Left ventricle myocardium inferior (tissue), 1 donor: ENCODE results near the gene PDZRN3. TPM values are rescaled to one million over a fixed set of nuclear protein-coding genes. Genes with fewer than 3 reads are reported as not detected.

Experiments used
- DNase-seq: peaks from one replicate; pipeline ENCODE4 v3.0.0-alpha.2; 2020
- H3K27ac ChIP-seq: fragments of 200-600 bp; replicated peaks from 2 replicates; pipeline ENCODE4 v1.8.0; 2021
- H3K27me3 ChIP-seq: fragments of 200-600 bp; 2 replicates; pipeline ENCODE4 v1.8.0; 2021; ENCODE audit warnings: low read depth
- H3K36me3 ChIP-seq: fragments of 200-600 bp; 2 replicates; pipeline ENCODE4 v1.8.0; 2021
- H3K4me1 ChIP-seq: fragments of 200-600 bp; 2 replicates; pipeline ENCODE4 v1.8.0; 2021
- H3K4me3 ChIP-seq: fragments of 200-600 bp; 2 replicates; pipeline ENCODE4 v1.8.0; 2021; ENCODE audit warnings: mild to moderate bottlenecking, moderate library complexity
- H3K9me3 ChIP-seq: fragments of 200-600 bp; replicated peaks from 2 replicates; pipeline ENCODE4 v1.8.0; 2021
- intact Hi-C: fragments of 100-400 bp; cut with micrococcal nuclease; formaldehyde crosslinking; loops from one replicate; pipeline ENCODE4 v1.11.0; 2022
- long read RNA-seq: library from polyadenylated mRNA; unstranded; transcript quantifications from one replicate; pipeline ENCODE4 v2.0.0, GENCODE V29; 2021
- total RNA-seq: library from RNA; stranded (reverse); fragmentation: NEBNext Ultra II Directional; extraction: Animal tissue kit (Norgen Biotek cat#: 25700); gene quantifications from one replicate; pipeline ENCODE4 v1.2.1, GENCODE V29; 2021
- TF ChIP-seq, protein P1 (sequence below): fragments of 200-600 bp; IDR thresholded peaks from 2 replicates; pipeline ENCODE4 v1.8.0; 2021; ENCODE audit warnings: antibody characterized with exemption, mild to moderate bottlenecking, borderline replicate concordance
- donor health status: DM: no; HTN: yes; CAD: no; lungs with severe emphysema.

Gene PDZRN3
- 114 TPM for total RNA-seq
- long read RNA-seq, full-length matches to known transcripts, result 217 of 323 reads
- long read RNA-seq, partial matches to known transcripts, result 11 of 323 reads
- long read RNA-seq, other reads (novel, unspliced or antisense), result 95 of 323 reads

DNA sequence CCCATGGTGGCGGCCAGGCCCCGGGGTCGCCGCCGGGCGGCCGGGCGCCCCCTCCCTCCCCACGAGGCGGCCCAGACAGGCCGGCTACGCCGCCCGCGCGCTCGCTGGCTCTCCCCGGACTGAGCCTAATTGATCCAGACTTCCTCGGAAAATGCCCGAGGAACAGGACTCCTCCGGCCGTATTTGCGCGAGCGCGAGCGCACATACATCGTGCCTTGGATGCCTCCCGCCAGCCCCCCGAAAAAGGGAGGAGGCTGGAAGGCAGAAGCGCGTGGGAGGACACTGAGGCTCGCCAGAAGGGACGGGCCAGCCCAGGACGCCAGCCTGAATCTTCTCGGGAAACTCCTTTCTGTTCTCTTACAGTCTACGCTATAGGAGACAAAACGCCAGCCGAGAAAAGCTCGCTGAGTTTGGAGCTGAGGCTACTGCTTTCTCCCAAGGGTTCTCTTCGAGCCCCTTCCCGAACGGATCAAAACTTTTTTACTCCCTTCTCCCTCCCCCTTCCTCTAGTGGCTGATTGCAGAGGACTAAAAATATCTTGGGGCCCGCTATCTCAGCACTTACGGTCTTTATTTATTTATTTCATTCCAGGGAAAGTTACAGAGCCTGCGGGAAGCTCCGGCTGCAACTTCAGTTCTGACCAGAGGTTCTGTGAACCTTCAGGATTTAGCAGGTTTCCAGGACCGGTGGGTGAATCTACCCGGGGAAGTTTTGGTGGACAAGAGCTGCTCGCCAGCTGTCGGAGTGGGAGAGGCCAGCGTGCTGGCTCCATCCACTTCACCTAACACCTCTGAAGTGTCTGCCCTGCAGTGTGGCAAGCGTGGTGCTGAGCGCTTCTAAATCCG lies at the start of gene PDZRN3:
PDZRN3 (minus strand) TSS at position 121 of the 845 bp plus-strand sequence.
- H3K9me3 ChIP-seq, result no peaks in the 10 kb centered on the region
- peaks cover 17% of the 10 kb centered on the region for H3K27me3 ChIP-seq
- H3K36me3 ChIP-seq, result no peaks in the 10 kb centered on the region
- TF ChIP-seq, protein P1, sequence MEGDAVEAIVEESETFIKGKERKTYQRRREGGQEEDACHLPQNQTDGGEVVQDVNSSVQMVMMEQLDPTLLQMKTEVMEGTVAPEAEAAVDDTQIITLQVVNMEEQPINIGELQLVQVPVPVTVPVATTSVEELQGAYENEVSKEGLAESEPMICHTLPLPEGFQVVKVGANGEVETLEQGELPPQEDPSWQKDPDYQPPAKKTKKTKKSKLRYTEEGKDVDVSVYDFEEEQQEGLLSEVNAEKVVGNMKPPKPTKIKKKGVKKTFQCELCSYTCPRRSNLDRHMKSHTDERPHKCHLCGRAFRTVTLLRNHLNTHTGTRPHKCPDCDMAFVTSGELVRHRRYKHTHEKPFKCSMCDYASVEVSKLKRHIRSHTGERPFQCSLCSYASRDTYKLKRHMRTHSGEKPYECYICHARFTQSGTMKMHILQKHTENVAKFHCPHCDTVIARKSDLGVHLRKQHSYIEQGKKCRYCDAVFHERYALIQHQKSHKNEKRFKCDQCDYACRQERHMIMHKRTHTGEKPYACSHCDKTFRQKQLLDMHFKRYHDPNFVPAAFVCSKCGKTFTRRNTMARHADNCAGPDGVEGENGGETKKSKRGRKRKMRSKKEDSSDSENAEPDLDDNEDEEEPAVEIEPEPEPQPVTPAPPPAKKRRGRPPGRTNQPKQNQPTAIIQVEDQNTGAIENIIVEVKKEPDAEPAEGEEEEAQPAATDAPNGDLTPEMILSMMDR, result no peak
- peak; percentile 64 for DNase-seq
- H3K4me1 ChIP-seq, result peaks cover 58% of the 10 kb centered on the region
- H3K4me3 ChIP-seq, result peak within 1 kb of the TSS; percentile 78
- H3K27ac ChIP-seq, result peak within 1 kb of the TSS; percentile 96
- intact Hi-C loops, result no loop called here

DNA sequence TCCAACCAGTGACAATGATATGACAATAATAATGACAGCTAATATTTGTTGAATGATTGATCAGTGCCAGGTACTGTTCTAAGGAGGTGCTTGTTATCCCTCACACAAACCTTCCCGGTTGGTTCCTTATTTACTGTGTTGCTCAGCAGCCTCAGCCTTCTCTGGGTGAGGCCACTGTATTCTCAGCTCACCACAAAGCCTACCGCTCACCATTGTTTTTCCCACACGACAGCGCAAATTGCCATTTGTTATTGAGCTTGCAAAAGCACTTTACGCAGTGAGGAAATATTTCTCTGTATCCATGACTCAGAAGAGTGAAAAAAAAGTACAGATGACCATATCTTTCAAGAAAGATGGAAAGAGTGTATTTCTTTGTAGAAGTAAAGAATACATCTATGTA lies 49.5 kb upstream of the PDZRN3 start:
- TF ChIP-seq, protein P1, result no peak
- intact Hi-C loops, result no loop called here
- Histone ChIP-seq H3K36me3 (no peaks in the 10 kb centered on the region), H3K4me3 (no peak overlapping the region), H3K4me1 (no peaks in the 10 kb centered on the region), H3K27ac (no peak overlapping the region), H3K9me3 (no peaks in the 10 kb centered on the region), H3K27me3 (no peaks in the 10 kb centered on the region)
- no peak for DNase-seq

DNA sequence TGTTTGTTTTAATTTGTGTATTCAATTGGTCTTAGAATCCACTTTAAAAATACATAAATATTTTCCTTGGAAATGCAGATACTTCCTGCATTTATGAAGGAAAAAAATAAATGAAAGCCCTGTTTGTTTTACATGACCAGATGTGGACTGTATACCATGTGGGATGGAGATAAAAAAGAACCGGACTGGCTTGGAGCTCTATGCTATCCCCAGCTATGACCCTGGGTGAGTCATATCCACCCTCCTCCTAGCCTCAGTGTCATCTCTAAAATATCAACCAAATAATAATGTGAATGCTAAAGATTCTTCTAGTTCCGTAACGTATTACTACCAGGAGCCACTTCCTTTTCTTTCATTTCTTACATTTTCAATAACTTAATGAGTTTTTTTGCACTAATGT lies 44.5 kb upstream of the PDZRN3 start:
- Histone ChIP-seq H3K9me3 (no peaks in the 10 kb centered on the region), H3K36me3 (no peaks in the 10 kb centered on the region), H3K27ac (no peak overlapping the region), H3K27me3 (no peaks in the 10 kb centered on the region), H3K4me3 (no peak overlapping the region), H3K4me1 (peaks cover 16% of the 10 kb centered on the region)
- TF ChIP-seq, protein P1, result no peak
- intact Hi-C loops, result no loop called here
- no peak for DNase-seq

DNA sequence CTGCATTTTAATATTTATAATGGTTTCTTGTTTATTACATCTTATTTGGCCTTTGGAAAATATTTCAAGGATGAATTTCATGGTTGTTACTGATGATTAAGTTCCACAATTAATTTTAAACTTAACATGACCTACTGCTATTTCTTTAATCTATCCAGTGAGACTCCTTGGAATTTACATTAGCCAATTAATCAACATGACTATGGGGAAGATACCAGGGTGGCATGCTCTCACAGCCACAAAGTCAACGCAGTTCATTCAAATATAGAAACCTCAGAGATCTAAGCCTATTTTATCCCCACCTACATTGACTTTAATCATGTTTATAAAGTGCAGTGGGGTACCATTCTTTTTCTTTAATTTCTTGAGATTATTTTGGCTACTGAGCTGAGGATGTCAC lies 43.6 kb upstream of the PDZRN3 start:
- TF ChIP-seq, protein P1, result no peak
- Histone ChIP-seq H3K9me3 (no peaks in the 10 kb centered on the region), H3K4me3 (no peak overlapping the region), H3K4me1 (peaks cover 21% of the 10 kb centered on the region), H3K27me3 (no peaks in the 10 kb centered on the region), H3K36me3 (no peaks in the 10 kb centered on the region), H3K27ac (no peak overlapping the region)
- intact Hi-C loops, result no loop called here
- DNase-seq, result no peak

DNA sequence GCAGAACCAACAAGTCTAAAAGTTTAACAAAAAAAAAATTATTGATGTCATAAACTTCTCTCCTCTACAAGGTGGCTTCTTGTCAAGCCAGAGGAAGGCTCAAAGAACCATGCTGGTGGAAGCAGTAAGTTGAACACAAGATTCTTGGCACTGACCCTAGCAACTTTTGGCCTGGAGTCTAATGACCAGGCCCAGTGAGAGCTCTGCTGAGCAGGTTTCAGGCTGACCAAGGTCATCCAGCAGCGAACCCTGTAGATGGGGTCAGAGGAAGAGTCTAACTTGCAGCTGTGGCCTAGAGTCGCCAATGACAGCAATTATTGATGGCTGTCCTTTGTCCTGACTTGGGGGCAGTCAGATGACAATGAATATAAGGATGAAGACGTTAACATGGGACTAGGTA lies 43.1 kb upstream of the PDZRN3 start:
- Histone ChIP-seq H3K4me1 (peaks cover 21% of the 10 kb centered on the region), H3K27me3 (no peaks in the 10 kb centered on the region), H3K9me3 (no peaks in the 10 kb centered on the region), H3K36me3 (no peaks in the 10 kb centered on the region), H3K27ac (no peak overlapping the region), H3K4me3 (no peak overlapping the region)
- intact Hi-C loops, result no loop called here
- TF ChIP-seq, protein P1, result no peak
- no peak for DNase-seq
